SK-N-MC (cell line): ENCODE measurements around the gene ATP9B.

ENCODE experiments used
- DNase-seq: peaks from one replicate; pipeline ENCODE4 v3.0.0-alpha.2; 2011; ENCODE audit warnings: low read depth, low spot score
- H3K27ac ChIP-seq: fragments of 200-600 bp; sonication (generic); 2 replicates; pipeline ENCODE4 v1.5.1; 2016; ENCODE audit warnings: mixed run types
- H3K36me3 ChIP-seq: fragments of 200-600 bp; sonication (generic); 2 replicates; pipeline ENCODE4 v1.6.1; 2017; ENCODE audit warnings: antibody characterized with exemption, low read length, mixed read lengths; ENCODE audit not compliant: insufficient read depth
- H3K4me3 ChIP-seq: fragments of 200-600 bp; sonication (generic); 2 replicates; pipeline ENCODE4 v1.5.1; 2016
- H3K9ac ChIP-seq: fragments of 200-600 bp; sonication (generic); 2 replicates; pipeline ENCODE4 v1.8.0; 2017; ENCODE audit warnings: mixed run types, mixed read lengths; ENCODE audit not compliant: insufficient read length
- H3K9me3 ChIP-seq: fragments of 200-600 bp; sonication (generic); 2 replicates; pipeline ENCODE4 v1.6.1; 2017; ENCODE audit warnings: low read depth, mild to moderate bottlenecking, antibody characterized with exemption, low read length, moderate library complexity, mixed read lengths
- EZH2 ChIP-seq: fragments of 200-600 bp; sonication (generic); IDR thresholded peaks from one replicate; pipeline ENCODE4 v1.6.1; 2017; ENCODE audit warnings: antibody characterized with exemption
- FOXP2 ChIP-seq: optimal IDR thresholded peaks from 2 replicates; pipeline ENCODE3; 2011; ENCODE audit warnings: mild to moderate bottlenecking, moderate library complexity; ENCODE audit not compliant: insufficient read depth; ENCODE audit errors: extremely low read length, control extremely low read depth
- POLR2AphosphoS5 ChIP-seq: IDR thresholded peaks from 2 replicates; pipeline ENCODE4 v1.6.1; 2012; ENCODE audit warnings: mild to moderate bottlenecking, low read depth, low read length, borderline replicate concordance

Gene ATP9B

GRCh38 chr18:79418642-79419041 lies 349.4 kb downstream of the ATP9B start:
- H3K9me3 ChIP-seq: no peaks in the 10 kb centered on the region
- no peaks in the 10 kb centered on the region; the same call in 1 of the 2 replicates for H3K36me3 ChIP-seq
- H3K27ac ChIP-seq: no peak overlapping the region
- no peak overlapping the region for H3K9ac ChIP-seq
- H3K4me3 ChIP-seq: no peak overlapping the region
- TF ChIP-seq POLR2AphosphoS5 (no peak), EZH2 (no peak), FOXP2 (no peak)
- no peak for DNase-seq

GRCh38 chr18:79420033-79420745 lies 351.0 kb downstream of the ATP9B start:
- Histone ChIP-seq H3K27ac (no peak overlapping the region), H3K9me3 (no peaks in the 10 kb centered on the region), H3K4me3 (no peak overlapping the region), H3K9ac (no peak overlapping the region), H3K36me3 (no peaks in the 10 kb centered on the region)
- DNase-seq: no peak
- TF ChIP-seq EZH2 (no peak), POLR2AphosphoS5 (no peak), FOXP2 (no peak)

GRCh38 chr18:79421275-79421857 lies 352.2 kb downstream of the ATP9B start:
- TF ChIP-seq POLR2AphosphoS5: no peak
- TF ChIP-seq EZH2: no peak
- no peak for TF ChIP-seq FOXP2
- Histone ChIP-seq H3K4me3 (no peak overlapping the region), H3K36me3 (no peaks in the 10 kb centered on the region), H3K9ac (no peak overlapping the region), H3K9me3 (no peaks in the 10 kb centered on the region), H3K27ac (no peak overlapping the region)
- no peak for DNase-seq

DNA sequence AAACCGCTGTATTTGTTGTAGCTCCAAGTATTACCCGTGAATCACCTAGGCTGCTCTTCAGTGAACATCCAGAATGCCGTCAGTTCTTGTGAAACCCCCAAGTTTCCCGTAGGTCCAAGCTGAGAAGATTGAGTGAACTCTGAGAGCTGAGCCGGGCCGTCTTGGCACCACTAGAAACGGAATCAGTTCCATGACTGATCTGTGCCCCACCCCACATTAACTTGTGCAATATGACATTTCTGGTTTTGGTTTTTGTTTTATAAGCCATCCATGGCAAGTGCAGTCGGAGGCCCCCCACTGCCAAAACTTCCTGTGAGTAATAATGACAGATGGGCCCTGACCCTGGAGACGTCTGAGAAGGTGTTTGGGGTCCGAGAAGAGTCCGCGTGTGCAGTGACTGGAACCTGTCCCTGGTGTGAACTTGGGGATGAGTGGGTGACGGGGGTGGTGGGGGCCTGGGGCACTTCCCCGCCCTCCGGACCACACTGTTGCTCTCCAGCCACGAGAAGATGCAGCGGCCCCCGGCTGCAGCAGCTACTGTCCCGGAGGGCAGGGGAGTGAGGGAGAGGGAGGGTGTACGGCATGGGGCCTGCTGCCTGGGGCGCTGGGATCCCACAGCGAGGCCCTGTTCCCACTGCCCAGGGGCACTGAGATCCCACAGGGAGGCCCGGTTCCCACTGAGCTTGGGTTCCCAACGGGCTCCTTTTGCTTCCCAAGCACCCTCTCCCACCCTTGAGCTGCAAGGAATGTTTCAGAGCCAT lies 353.0 kb downstream of the ATP9B start:
- no peak for TF ChIP-seq EZH2
- TF ChIP-seq POLR2AphosphoS5: no peak
- no peak for TF ChIP-seq FOXP2
- Histone ChIP-seq H3K27ac (no peak overlapping the region), H3K9me3 (no peaks in the 10 kb centered on the region), H3K9ac (no peak overlapping the region), H3K36me3 (no peaks in the 10 kb centered on the region), H3K4me3 (no peak overlapping the region)
- DNase-seq: no peak

- no peak overlapping the region for H3K9ac ChIP-seq
- no peak overlapping the region for H3K27ac ChIP-seq
- TF ChIP-seq POLR2AphosphoS5: no peak
- no peak for TF ChIP-seq EZH2
- no peak for TF ChIP-seq FOXP2
- H3K9me3 ChIP-seq: no peaks in the 10 kb centered on the region
- H3K36me3 ChIP-seq: no peaks in the 10 kb centered on the region
- DNase-seq: no peak
- no peak overlapping the region for H3K4me3 ChIP-seq
Observed at GRCh38 chr18:79422783-79423165, 353.6 kb downstream of the ATP9B start.

DNA sequence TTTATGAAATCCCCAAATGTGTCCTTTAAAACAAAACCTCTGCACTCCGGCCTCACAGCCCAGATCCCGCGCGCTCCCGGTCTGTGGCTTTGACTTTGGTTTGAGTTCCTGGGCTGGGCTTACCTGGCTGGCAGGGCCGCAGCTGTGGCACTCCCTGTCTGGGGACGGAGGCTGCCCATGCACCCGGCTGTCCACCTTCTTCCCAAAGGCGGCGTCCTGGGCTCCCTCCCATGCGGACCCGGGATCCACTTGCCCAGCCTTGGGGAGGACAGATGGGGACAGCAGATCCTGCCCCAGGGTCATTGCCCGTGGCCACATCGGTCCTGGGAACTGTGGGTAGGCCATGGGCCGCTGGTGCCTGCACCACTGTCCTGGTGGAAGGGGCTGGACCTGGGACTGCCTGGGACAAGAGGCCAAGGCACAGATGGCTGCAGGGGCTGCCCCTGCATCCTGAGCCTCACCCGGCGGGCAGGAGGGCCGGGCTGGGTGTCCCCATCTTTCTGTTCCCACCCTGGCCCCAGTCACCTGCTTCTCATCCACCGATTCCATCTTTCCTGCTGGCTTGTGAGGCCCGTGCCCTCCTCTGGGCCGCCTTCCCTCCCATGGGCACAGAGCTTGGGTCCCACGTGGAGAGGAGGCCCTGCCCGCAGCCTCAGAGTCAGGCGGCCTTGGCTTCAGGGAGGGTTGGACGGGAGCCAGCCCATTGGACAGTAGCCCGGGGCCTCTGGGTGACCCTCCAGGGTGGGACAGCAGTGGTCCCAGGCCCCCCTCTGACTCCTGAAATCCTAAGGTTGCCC lies 354.2 kb downstream of the ATP9B start:
- no peak for TF ChIP-seq FOXP2
- TF ChIP-seq POLR2AphosphoS5: no peak
- no peak for TF ChIP-seq EZH2
- Histone ChIP-seq H3K9ac (no peak overlapping the region), H3K27ac (no peak overlapping the region), H3K4me3 (no peak overlapping the region), H3K36me3 (no peaks in the 10 kb centered on the region), H3K9me3 (no peaks in the 10 kb centered on the region)
- DNase-seq: no peak

- no peak for DNase-seq
- H3K9ac ChIP-seq: no peak overlapping the region
- H3K36me3 ChIP-seq: no peaks in the 10 kb centered on the region
- TF ChIP-seq FOXP2 (no peak), POLR2AphosphoS5 (no peak), EZH2 (no peak)
- H3K4me3 ChIP-seq: no peak overlapping the region
- no peaks in the 10 kb centered on the region for H3K9me3 ChIP-seq
- H3K27ac ChIP-seq: no peak overlapping the region
Observed at GRCh38 chr18:79424008-79424565, 354.9 kb downstream of the ATP9B start.
